ENCODE results near the gene USP43.

DNA sequence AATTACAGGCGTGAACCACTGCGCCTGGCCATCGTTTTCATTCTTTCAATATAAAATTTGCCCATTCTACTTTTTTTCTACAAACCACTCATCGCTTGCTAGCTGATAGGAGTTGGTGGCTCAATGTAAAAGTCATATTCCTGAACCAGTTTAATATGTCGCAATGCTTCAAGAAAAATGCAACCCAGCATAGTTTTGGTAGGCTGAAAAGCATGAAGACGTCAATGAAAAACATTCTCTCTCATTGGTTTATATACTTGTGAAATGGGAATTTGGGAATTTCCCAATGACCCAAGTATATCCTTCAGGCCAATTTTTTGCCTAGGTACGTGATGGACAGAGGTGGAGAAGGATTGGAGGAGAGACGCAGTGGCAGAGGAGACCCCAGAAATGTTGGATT, 26.9 kb downstream of the USP43 start:
- TF ChIP-seq, protein P1, sequence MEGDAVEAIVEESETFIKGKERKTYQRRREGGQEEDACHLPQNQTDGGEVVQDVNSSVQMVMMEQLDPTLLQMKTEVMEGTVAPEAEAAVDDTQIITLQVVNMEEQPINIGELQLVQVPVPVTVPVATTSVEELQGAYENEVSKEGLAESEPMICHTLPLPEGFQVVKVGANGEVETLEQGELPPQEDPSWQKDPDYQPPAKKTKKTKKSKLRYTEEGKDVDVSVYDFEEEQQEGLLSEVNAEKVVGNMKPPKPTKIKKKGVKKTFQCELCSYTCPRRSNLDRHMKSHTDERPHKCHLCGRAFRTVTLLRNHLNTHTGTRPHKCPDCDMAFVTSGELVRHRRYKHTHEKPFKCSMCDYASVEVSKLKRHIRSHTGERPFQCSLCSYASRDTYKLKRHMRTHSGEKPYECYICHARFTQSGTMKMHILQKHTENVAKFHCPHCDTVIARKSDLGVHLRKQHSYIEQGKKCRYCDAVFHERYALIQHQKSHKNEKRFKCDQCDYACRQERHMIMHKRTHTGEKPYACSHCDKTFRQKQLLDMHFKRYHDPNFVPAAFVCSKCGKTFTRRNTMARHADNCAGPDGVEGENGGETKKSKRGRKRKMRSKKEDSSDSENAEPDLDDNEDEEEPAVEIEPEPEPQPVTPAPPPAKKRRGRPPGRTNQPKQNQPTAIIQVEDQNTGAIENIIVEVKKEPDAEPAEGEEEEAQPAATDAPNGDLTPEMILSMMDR (IDR thresholded peaks at IDR 0.05; ENCODE audit: low read length): no peak
- TF ChIP-seq EZH2 (optimal IDR thresholded peaks at IDR 0.05; ENCODE audit: low read depth, low read length): no peak

Measured in MM.1S (cell line).